SU-DHL-6 (cell line): ENCODE results near the gene ZGPAT.
A peak's percentile ranks its signal among the peaks of the same experiment; 100 is the strongest.

ENCODE experiments used
- H2AFZ ChIP-seq: fragments of 200-600 bp; sonication (generic); 2 replicates; pipeline ENCODE4 v1.6.1; 2014; ENCODE audit warnings: low read depth, mild to moderate bottlenecking, moderate library complexity, mixed read lengths, antibody characterized with exemption, low read length; ENCODE audit not compliant: severe bottlenecking
- H3F3A ChIP-seq: fragments of 200-600 bp; shearing (Covaris generic); 2 replicates; pipeline ENCODE4 v1.6.0; 2016; ENCODE audit warnings: antibody characterized with exemption, mild to moderate bottlenecking; ENCODE audit not compliant: insufficient read depth
- H3K27ac ChIP-seq: fragments of 200-600 bp; sonication (generic); 2 replicates; pipeline ENCODE4 v1.5.1; 2016; ENCODE audit warnings: low read depth, mild to moderate bottlenecking, low read length, moderate library complexity, mixed read lengths
- H3K27me3 ChIP-seq: fragments of 200-600 bp; sonication (generic), shearing (Covaris generic); 2 replicates; pipeline ENCODE4 v1.6.0; 2014; ENCODE audit warnings: mild to moderate bottlenecking, low read length
- H3K36me3 ChIP-seq: fragments of 200-600 bp; sonication (generic); 2 replicates; pipeline ENCODE4 v1.6.1; 2014; ENCODE audit warnings: mild to moderate bottlenecking, low read length, mixed read lengths
- H3K4me2 ChIP-seq: fragments of 300-600, 200-600 bp; shearing (Covaris generic), sonication (generic); 2 replicates; pipeline ENCODE4 v1.6.0; 2014; ENCODE audit warnings: low read length, low read depth, mild to moderate bottlenecking; ENCODE audit not compliant: poor library complexity, severe bottlenecking
- H3K4me3 ChIP-seq: fragments of 200-600 bp; sonication (generic); 2 replicates; pipeline ENCODE4 v1.5.1; 2014; ENCODE audit warnings: antibody characterized with exemption, low read length, mild to moderate bottlenecking, mixed read lengths; ENCODE audit not compliant: insufficient read depth, poor library complexity, severe bottlenecking
- H3K79me2 ChIP-seq: fragments of 200-600 bp; sonication (generic); 2 replicates; pipeline ENCODE4 v1.6.1; 2014; ENCODE audit warnings: mild to moderate bottlenecking, low read length, moderate library complexity; ENCODE audit not compliant: insufficient read depth
- H3K9ac ChIP-seq: fragments of 200-600 bp; sonication (generic); 2 replicates; pipeline ENCODE4 v1.7.0; 2014; ENCODE audit warnings: mild to moderate bottlenecking, low read length
- H3K9me2 ChIP-seq: fragments of 200-600 bp; sonication (generic); replicated peaks from 2 replicates; pipeline ENCODE4 v1.6.1; 2014; ENCODE audit warnings: low read length; ENCODE audit not compliant: insufficient read depth
- H3K9me3 ChIP-seq: fragments of 200-600 bp; sonication (generic); 2 replicates; pipeline ENCODE4 v1.6.1; 2014; ENCODE audit warnings: low read length, mixed read lengths; ENCODE audit not compliant: insufficient read depth
- H4K20me1 ChIP-seq: fragments of 200-600 bp; sonication (generic); 2 replicates; pipeline ENCODE4 v1.6.1; 2014; ENCODE audit warnings: low read depth, mild to moderate bottlenecking, antibody characterized with exemption, low read length, moderate library complexity, mixed read lengths
- EZH2phosphoT487 ChIP-seq: fragments of 200-600 bp; sonication (generic), shearing (Covaris generic); conservative IDR thresholded peaks from 2 replicates; pipeline ENCODE4 v1.6.1; 2018; ENCODE audit warnings: mild to moderate bottlenecking, antibody characterized with exemption, low read length, moderate library complexity, mixed read lengths
- TF ChIP-seq, protein P1 (sequence below): fragments of 200-600 bp; sonication (generic); IDR thresholded peaks from one replicate; pipeline ENCODE4 v1.5.1; 2017; ENCODE audit warnings: antibody characterized with exemption, mild to moderate bottlenecking, low read length, moderate library complexity; ENCODE audit not compliant: insufficient read depth, poor library complexity, severe bottlenecking

ZGPAT gene

DNA sequence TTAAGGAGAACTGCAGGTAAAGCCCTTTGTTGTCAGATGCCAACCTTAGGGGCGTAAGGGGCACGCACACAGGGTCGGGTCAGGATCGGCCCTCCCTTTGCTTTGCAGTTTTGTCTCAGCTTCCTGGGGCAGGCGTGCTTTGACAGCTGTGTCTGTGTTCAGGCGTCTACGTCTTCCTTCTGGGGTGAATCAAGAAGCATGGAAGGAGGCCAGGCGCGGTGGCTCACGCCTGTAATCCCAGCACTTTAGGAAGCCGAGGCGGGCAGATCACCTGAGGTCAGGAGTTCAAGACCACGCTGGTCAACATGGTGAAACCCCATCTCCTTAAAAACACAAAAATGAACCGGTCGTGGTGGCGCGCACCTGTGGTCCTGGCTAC is 1.3 kb downstream of the ZGPAT start:
- H4K20me1 ChIP-seq, result 0 out of 2 replicates have a peak, but pooled peaks cover 4% of the 10 kb centered on the region
- H3K4me3 ChIP-seq, result no peak overlapping the region
- H2AFZ ChIP-seq, result no peak overlapping the region
- H3K4me2 ChIP-seq, result peak overlapping the region; percentile 68
- peaks cover 65% of the 10 kb centered on the region for H3K79me2 ChIP-seq
- no peak overlapping the region for H3K27ac ChIP-seq
- no peak for TF ChIP-seq EZH2phosphoT487
- TF ChIP-seq, protein P1, sequence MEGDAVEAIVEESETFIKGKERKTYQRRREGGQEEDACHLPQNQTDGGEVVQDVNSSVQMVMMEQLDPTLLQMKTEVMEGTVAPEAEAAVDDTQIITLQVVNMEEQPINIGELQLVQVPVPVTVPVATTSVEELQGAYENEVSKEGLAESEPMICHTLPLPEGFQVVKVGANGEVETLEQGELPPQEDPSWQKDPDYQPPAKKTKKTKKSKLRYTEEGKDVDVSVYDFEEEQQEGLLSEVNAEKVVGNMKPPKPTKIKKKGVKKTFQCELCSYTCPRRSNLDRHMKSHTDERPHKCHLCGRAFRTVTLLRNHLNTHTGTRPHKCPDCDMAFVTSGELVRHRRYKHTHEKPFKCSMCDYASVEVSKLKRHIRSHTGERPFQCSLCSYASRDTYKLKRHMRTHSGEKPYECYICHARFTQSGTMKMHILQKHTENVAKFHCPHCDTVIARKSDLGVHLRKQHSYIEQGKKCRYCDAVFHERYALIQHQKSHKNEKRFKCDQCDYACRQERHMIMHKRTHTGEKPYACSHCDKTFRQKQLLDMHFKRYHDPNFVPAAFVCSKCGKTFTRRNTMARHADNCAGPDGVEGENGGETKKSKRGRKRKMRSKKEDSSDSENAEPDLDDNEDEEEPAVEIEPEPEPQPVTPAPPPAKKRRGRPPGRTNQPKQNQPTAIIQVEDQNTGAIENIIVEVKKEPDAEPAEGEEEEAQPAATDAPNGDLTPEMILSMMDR, result no peak
- no peaks in the 10 kb centered on the region for H3K9me3 ChIP-seq
- no peaks in the 10 kb centered on the region for H3K9me2 ChIP-seq
- no peaks in the 10 kb centered on the region for H3K27me3 ChIP-seq
- H3K9ac ChIP-seq, result no peak overlapping the region
- 0 out of 2 replicates have a peak, but pooled peaks cover 4% of the 10 kb centered on the region for H3F3A ChIP-seq
- H3K36me3 ChIP-seq, result peaks cover 15% of the 10 kb centered on the region

DNA sequence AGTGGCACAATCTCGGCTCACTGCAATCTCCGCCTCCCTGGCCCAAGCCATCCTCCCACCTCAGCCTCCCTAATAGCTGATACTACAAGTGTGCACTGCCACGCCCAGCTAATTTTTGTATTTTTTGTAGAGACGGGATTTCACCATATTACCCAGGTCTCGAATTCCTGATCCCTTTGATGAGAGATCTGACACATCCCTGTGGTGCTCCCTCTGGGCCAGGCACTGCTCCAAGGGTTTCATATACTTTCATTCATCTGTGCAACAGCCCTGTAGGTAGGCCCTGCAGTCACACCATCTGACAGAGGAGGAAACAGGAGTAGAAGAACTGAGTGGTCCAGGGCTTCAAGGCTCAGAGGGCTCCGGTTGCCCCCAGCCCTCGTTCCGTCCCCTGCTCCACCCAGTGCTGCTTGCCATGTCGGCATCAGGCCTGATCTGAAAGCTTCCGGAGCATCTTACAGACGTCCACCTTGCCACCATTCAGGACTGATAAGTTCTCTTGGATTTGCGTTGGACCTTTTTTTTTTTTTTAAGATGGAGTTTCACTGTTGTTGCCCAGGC is 3.3 kb downstream of the ZGPAT start:
- Histone ChIP-seq H3K79me2 (peaks cover 81% of the 10 kb centered on the region), H3K36me3 (peaks cover 22% of the 10 kb centered on the region), H3K9me3 (no peaks in the 10 kb centered on the region), H3K4me2 (no peak overlapping the region), H3K9ac (no peak overlapping the region), H4K20me1 (0 out of 2 replicates have a peak, but pooled peaks cover 4% of the 10 kb centered on the region), H3K27me3 (no peaks in the 10 kb centered on the region), H3F3A (0 out of 2 replicates have a peak, but pooled peaks cover 4% of the 10 kb centered on the region), H3K27ac (no peak overlapping the region), H2AFZ (no peak overlapping the region), H3K9me2 (no peaks in the 10 kb centered on the region), H3K4me3 (no peak overlapping the region)
- no peak for TF ChIP-seq EZH2phosphoT487
- TF ChIP-seq, protein P1, result no peak

DNA sequence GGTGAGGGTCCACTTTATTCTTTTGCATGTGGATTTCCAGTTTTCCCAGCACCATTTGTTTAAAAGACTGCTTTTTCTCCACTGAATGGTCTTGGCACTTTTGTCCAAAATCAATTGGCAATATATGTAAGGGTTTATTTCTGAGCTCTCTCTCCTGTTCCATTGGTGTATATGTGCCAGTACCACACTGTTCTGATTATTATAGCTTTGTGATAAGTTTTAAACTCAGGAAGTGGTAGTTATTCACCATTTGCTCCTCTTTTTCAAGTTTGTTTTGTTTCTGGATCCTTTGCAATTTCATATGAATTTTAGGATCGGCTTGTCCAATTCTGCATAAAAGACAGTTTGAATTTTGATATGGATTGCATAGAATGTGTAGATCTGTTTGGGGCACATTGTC is 4.4 kb downstream of the ZGPAT start:
- Histone ChIP-seq H3K27ac (no peak overlapping the region), H3K79me2 (peaks cover 78% of the 10 kb centered on the region), H2AFZ (no peak overlapping the region), H3K4me3 (no peak overlapping the region), H3K9me3 (no peaks in the 10 kb centered on the region), H3K36me3 (peaks cover 22% of the 10 kb centered on the region), H3K4me2 (no peak overlapping the region), H3K9ac (no peak overlapping the region), H4K20me1 (no peaks in the 10 kb centered on the region), H3F3A (0 out of 2 replicates have a peak, but pooled peaks cover 4% of the 10 kb centered on the region), H3K27me3 (no peaks in the 10 kb centered on the region), H3K9me2 (no peaks in the 10 kb centered on the region)
- TF ChIP-seq, protein P1, result no peak
- TF ChIP-seq EZH2phosphoT487, result no peak
